Sciatic nerve (tissue), 2 donors: ENCODE results near the gene RYR2. TPM values are rescaled to one million over a fixed set of nuclear protein-coding genes. Genes with fewer than 3 reads are reported as not detected.

Experiments used
- ATAC-seq: fragments of 200-7000 bp; cut with Tn5 transposase; one replicate; pipeline ENCODE4 v1.9.1; 2020; ENCODE audit warnings: mild to moderate bottlenecking, moderate library complexity
- DNase-seq: peaks from one replicate; pipeline ENCODE4 v3.0.0-alpha.2; 2020; ENCODE audit warnings: low spot score
- intact Hi-C: fragments of 100-400 bp; cut with DNase I; formaldehyde crosslinking; loops from one replicate; pipeline ENCODE4 v1.14.2; 2022
- total RNA-seq: library from RNA; stranded (reverse); fragmentation: NEBNext Ultra II Directional; extraction: Animal tissue kit (Norgen Biotek cat#: 25700); gene quantifications from one replicate; pipeline ENCODE4 v1.2.1, GENCODE V29; 2021
- donor health status: DM: no; HTN: no; CAD: no.
- donor health status: DM: no; HTN: no; CAD: no.

RYR2 gene
- total RNA-seq = 0.49 TPM

DNA sequence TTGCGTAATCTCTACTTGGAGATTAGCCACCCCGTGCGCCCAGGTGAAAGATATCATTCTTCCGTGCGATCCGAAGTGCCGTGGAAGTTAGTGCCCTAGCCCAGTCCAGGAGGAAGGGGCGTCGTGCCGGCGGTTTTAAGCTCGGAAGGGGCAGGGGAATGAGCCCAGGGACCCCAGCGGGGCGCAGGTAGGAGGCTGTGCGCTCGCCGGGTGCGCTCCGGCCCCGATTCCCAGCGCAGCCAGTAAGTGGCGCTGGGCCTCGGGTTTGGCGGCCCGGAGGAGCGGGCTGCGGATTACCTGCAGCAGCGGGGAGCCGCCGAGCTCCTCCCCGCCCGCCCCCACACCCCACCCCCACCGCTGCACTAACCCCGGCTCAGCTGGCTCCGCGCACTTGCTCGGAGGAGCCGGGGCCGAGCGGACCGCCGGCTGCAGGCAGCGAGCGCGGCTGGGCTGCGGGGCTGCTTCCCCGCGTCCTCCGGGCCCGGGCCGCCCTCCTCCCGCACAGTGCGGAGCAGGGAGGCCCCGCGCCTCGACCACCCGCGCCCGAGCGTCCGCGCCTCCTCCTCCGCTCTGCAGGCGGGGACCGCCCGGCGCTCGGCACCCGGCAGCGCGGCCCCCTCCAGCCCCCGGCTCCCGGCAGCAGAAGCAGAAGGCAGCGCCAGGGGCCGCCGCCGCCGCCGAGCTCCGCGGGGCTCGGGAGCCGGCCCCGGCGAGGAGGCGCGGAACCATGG lies at the start of gene RYR2:
RYR2 (plus strand) TSS at position 390 of the 731 bp plus-strand sequence; CDS start at position 728, 338 bp downstream.
- no peak for DNase-seq
- no peak for ATAC-seq
- intact Hi-C loops = no loop called here

DNA sequence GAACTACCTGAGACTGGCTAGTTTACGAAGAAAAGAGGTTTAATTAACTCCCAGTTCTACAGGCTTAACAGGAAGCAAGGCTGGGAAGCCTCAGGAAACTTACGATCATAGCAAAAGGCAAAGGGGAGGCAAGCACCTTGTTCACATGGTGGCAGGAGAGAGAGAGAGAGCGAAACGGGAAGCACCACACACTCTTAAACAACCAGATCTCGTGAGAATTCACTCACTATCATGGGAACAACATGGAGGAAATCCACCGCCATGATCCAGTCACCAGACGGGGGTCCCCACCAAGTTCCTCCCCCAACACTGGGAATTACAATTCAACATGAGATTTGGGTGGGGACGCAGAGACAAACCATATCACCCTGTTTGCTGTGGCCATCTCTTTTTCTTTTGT lies 49.5 kb upstream of the RYR2 start:
- no peak for ATAC-seq
- intact Hi-C loops = no loop called here
- no peak for DNase-seq

DNA sequence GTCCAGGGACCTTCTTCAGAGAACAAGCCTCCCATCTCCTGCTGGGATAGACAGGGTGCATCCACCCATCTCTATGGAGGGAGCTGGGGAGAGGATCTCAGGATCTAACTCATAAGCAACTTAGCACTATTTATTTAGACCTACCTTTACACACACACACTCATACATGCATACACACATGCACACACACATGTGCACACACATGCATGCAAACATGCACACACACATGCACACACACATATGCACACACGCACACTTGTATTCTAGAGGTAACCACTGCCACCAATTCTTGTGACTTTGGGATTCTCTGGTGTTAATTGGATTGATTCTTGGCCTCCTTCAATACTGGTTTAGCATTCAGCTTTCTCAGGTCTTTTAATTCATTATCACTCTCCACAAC lies 47.5 kb upstream of the RYR2 start:
- ATAC-seq = no peak
- DNase-seq = no peak
- intact Hi-C loops = no loop called here

DNA sequence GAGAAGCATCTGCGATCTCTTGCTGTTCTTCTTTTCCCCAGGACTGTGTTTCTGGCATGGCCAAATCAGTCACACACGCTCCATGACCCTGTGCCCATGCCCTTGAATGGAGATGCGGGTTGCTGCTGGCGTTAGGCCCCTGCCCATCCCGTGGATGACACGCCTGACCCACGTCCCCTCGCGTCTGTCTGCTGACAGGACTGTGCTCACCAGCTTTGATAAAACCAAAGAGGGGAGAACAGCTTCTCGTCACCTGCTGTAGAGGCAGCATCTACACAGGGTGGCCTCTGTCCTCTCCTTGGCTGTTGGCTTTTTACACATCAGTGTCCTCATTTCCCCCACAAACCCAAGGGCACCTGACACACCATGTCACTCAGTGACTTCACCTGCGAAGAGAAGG lies 44.6 kb upstream of the RYR2 start:
- ATAC-seq (no peak), DNase-seq (no peak)
- intact Hi-C loops = no loop called here

GRCh38 chr1:236997882-236998281 lies 44.1 kb upstream of the RYR2 start:
- DNase-seq = no peak
- intact Hi-C loops = no loop called here
- ATAC-seq = no peak

DNA sequence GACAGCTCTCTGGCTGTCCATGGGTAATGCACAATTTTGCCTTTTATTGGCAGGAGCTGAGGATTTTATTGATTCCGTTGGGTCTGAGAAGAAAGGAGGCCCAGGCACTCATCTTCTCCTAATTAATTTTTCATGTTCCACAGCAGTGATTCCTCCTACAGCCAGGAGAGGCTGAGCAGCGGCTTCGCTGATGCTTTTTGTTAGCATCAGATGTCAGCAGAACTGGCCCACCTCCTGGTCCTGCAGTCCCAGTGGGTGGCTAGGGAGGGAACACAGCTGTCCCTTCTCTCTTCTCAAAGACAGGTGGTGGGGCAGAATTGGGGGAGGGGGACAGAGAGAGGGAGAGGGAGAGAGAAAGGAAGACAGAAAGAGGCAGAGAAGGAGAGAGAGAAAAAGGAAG lies 43.4 kb upstream of the RYR2 start:
- intact Hi-C loops = no loop called here
- no peak for ATAC-seq
- DNase-seq = no peak

- ATAC-seq (no peak), DNase-seq (no peak)
- intact Hi-C loops = no loop called here
Observed at GRCh38 chr1:237000191-237000590, 41.8 kb upstream of the RYR2 start.

DNA sequence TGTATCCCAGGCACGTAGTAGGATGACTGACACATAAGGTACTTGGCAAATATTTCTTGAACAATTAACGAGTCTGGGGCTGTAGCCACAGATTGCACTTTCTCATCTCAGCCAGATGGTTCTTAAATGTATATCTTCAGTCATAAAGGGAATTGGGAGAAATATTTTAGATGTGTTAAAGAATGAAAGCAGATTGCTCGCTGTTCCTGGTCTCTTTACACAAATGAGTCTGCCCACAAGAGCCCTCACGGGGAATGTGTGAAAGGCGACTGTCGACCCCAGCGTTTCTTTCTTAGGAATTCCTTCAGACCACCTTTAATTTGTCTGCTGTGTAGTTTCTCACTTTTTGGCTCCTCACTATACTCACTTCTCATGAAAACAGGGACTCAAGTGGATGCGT lies 38.5 kb upstream of the RYR2 start:
- intact Hi-C loops = no loop called here
- DNase-seq (no peak), ATAC-seq (no peak)

DNA sequence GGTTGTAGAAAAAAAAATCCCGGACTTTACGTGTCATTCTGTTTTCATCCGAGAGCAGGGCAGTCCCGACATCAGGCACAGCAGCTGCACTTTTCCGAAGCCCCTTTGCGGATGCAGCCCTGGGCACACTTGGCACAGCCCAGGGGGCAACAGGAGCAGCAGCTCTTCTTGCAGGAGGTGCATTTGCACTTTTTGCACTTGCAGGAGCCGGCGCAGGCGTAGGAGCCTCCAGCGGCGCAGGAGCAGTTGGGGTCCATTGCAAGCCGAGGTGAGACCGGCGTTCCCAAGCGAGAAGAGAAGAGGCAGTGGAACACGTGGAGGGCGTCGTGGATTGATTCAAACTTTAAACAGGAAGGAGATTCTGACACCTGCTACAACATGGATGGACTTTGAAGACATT lies 37.9 kb upstream of the RYR2 start, which contains the start of gene MT1HL1:
MT1HL1 (minus strand) TSS at position 326 of the 400 bp plus-strand sequence; CDS start at position 257, 69 bp downstream.
- DNase-seq (no peak), ATAC-seq (no peak)
- intact Hi-C loops = no loop called here

GRCh38 chr1:237005674-237006073 lies 36.3 kb upstream of the RYR2 start:
- intact Hi-C loops = no loop called here
- ATAC-seq = no peak

DNA sequence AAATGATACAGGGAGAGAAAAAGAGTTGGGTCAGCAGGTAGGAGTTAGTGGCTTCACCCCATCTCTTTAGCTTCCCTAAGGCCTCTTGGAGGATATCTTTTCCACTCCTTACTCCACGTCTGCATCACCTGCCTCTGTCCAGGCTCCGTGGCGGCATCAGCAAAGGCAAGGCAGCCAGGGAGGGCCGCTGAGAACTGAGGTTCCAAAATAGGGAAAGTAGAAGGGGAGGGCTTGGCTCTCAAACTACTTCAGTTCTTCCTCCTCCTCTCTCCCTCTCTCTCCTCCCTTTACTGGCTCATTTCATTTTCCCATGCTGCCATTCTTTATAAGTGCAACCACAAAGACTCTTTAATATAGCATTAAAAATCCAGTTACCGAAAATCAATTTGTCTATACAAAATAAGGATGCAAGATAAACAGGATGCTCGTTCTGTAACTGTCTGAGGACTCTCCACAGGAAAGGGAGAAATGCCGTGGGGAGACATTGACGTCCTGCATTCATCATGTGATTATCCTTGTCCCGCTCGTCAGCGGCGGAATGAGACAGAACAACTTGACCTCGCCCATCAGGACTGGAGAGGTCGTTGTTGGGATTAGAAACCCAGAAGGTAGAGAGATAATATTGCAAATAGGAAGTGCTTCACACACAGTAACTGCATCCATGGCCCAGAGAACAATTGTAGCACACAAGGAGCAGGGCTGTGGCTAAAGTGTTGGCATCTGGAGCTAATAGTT lies 34.7 kb upstream of the RYR2 start:
- ATAC-seq (no peak), DNase-seq (no peak)
- intact Hi-C loops = no loop called here

More at GRCh38 chr1:237005674-237006073, 36.3 kb upstream of the RYR2 start:
- DNase-seq = no peak

DNA sequence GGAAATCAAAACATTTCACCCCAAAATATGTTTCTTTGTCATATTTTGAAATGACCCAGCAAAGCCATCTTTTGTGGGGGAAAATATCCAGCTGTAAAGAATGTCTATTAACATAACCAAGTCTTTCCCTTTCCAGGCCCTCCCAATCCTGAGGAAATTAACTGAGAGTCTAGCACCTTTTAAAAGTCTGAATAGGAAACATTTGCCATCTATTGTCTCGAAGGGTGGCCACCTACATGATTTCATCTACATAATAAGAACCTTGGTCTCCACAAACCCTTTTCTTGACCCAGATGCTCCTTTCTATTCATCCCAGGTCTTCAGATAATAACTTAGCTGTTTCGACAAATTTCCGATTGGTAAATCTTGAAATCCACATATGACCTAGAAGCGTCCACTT lies 32.4 kb upstream of the RYR2 start:
- DNase-seq (no peak), ATAC-seq (no peak)
- intact Hi-C loops = no loop called here

GRCh38 chr1:237011432-237011831 lies 30.6 kb upstream of the RYR2 start:
- ATAC-seq (no peak), DNase-seq (no peak)
- intact Hi-C loops = no loop called here

- DNase-seq (no peak), ATAC-seq (no peak)
- intact Hi-C loops = no loop called here
Observed at GRCh38 chr1:237012361-237012760, 29.6 kb upstream of the RYR2 start.

- no peak for ATAC-seq
- no peak for DNase-seq
- intact Hi-C loops = no loop called here
Observed at GRCh38 chr1:237012788-237013383, 29.1 kb upstream of the RYR2 start.

DNA sequence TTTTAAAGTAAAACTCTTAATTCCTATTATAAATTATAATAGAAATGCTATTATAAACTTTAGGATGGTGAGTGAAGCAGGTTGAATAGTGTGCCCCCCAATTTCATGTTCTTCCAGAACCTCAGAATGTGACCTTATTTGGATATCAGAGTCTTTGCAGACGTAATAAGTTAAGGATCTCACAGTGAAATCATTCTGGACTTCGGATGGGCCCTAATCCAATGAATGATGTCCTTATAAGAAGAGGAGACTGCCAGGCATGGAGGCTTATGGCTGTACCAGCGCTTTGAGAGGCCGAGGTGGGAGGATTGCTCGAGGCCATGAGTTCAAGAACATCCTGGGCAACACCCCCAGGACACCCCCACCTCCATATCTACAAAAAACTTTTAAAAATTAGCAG lies 28.4 kb upstream of the RYR2 start:
- intact Hi-C loops = no loop called here
- DNase-seq = no peak
- no peak for ATAC-seq

GRCh38 chr1:237016626-237017025 lies 25.4 kb upstream of the RYR2 start:
- ATAC-seq (no peak), DNase-seq (no peak)
- intact Hi-C loops = no loop called here

GRCh38 chr1:237018896-237019295 lies 23.1 kb upstream of the RYR2 start:
- ATAC-seq (no peak), DNase-seq (no peak)
- intact Hi-C loops = no loop called here

- intact Hi-C loops = no loop called here
- DNase-seq (no peak), ATAC-seq (no peak)
Observed at GRCh38 chr1:237025358-237026074, 16.5 kb upstream of the RYR2 start.

GRCh38 chr1:237029240-237029639 lies 12.7 kb upstream of the RYR2 start:
- intact Hi-C loops = no loop called here
- ATAC-seq (no peak), DNase-seq (no peak)
